ENCODE results near the gene OR51B2.
"Not testable (repeated sequence)": the region's sequence is repeated elsewhere in the genome, so short reads cannot be mapped to it uniquely, and the experiment has no call there.

The OR51B2 gene

GRCh38 chr11:5324197-5324596 lies at the start of gene OR51B2:
TSS of gene OR51B2 (minus strand) at chr11:5324297. CDS start at chr11:5324297, 0 bp downstream.
- no peak for DNase-seq (ENCODE audit: low spot score)

- peak; percentile 7 for DNase-seq (ENCODE audit: low spot score)
Observed at GRCh38 chr11:5369789-5370188, 45.7 kb upstream of the OR51B2 start.

- DNase-seq (ENCODE audit: low spot score), result no peak
Observed at GRCh38 chr11:5368502-5369043, 44.5 kb upstream of the OR51B2 start.

- no peak for DNase-seq (ENCODE audit: low spot score)
Observed at GRCh38 chr11:5367448-5368074, 43.5 kb upstream of the OR51B2 start.

- DNase-seq (ENCODE audit: low spot score), result no peak
Observed at GRCh38 chr11:5366856-5367255, 42.8 kb upstream of the OR51B2 start.

- not testable (repeated sequence) for DNase-seq (ENCODE audit: low spot score)
Observed at GRCh38 chr11:5366365-5366764, 42.3 kb upstream of the OR51B2 start.

- no peak for DNase-seq (ENCODE audit: low spot score)
Observed at GRCh38 chr11:5364214-5364613, 40.1 kb upstream of the OR51B2 start.

GRCh38 chr11:5363679-5364078 lies 39.6 kb upstream of the OR51B2 start:
- no peak for DNase-seq (ENCODE audit: low spot score)

- no peak for DNase-seq (ENCODE audit: low spot score)
Observed at GRCh38 chr11:5362017-5362625, 38.0 kb upstream of the OR51B2 start.

- DNase-seq (ENCODE audit: low spot score), result not testable (repeated sequence)
Observed at GRCh38 chr11:5356031-5356430, 31.9 kb upstream of the OR51B2 start.

- no peak for DNase-seq (ENCODE audit: low spot score)
Observed at GRCh38 chr11:5351208-5351607, 27.1 kb upstream of the OR51B2 start, which contains the start of gene OR51B6. TSS of gene OR51B6 (plus strand) at chr11:5351508. CDS start at chr11:5351508, 0 bp downstream.

- DNase-seq (ENCODE audit: low spot score), result no peak
Observed at GRCh38 chr11:5349550-5349949, 25.5 kb upstream of the OR51B2 start.

- no peak for DNase-seq (ENCODE audit: low spot score)
Observed at GRCh38 chr11:5348551-5349194, 24.6 kb upstream of the OR51B2 start.

- no peak for DNase-seq (ENCODE audit: low spot score)
Observed at GRCh38 chr11:5345831-5346230, 21.7 kb upstream of the OR51B2 start.

GRCh38 chr11:5343474-5344335 lies 19.6 kb upstream of the OR51B2 start, which contains the start of gene OR51B5:
TSS of gene OR51B5 (minus strand) at chr11:5343524. CDS start at chr11:5343524, 0 bp downstream.
- DNase-seq (ENCODE audit: low spot score), result no peak

GRCh38 chr11:5339771-5340322 lies 15.8 kb upstream of the OR51B2 start:
- no peak for DNase-seq (ENCODE audit: low spot score)

- not testable (repeated sequence) for DNase-seq (ENCODE audit: low spot score)
Observed at GRCh38 chr11:5337253-5337652, 13.2 kb upstream of the OR51B2 start.

- DNase-seq (ENCODE audit: low spot score), result no peak
Observed at GRCh38 chr11:5336331-5336730, 12.2 kb upstream of the OR51B2 start.

- no peak for DNase-seq (ENCODE audit: low spot score)
Observed at GRCh38 chr11:5335170-5335569, 11.1 kb upstream of the OR51B2 start.

- no peak for DNase-seq (ENCODE audit: low spot score)
Observed at GRCh38 chr11:5317292-5317691, 6.8 kb downstream of the OR51B2 start.

- DNase-seq (ENCODE audit: low spot score), result not testable (repeated sequence)
Observed at GRCh38 chr11:5313326-5314023, 10.6 kb downstream of the OR51B2 start.
